GM12872 (cell line): Measurements from ENCODE around the gene G3BP1.
A peak's percentile ranks its signal among the peaks of the same experiment; 100 is the strongest.

Experiments used
- CTCF ChIP-seq: IDR thresholded peaks from 3 replicates; pipeline ENCODE4 v1.5.1; 2011; ENCODE audit warnings: low read depth, mild to moderate bottlenecking, low read length, moderate library complexity; ENCODE audit not compliant: insufficient read depth

The G3BP1 gene

GRCh38 chr5:151819830-151820229 lies 48.1 kb downstream of the G3BP1 start:
- no peak for TF ChIP-seq CTCF

- TF ChIP-seq CTCF = no peak
These were observed 48.5 kb downstream of the G3BP1 start for GRCh38 chr5:151820271-151820670.

- no peak for TF ChIP-seq CTCF
These were observed 49.1 kb downstream of the G3BP1 start for GRCh38 chr5:151820903-151821302.

GRCh38 chr5:151822141-151822540 lies 50.4 kb downstream of the G3BP1 start:
- no peak for TF ChIP-seq CTCF

GRCh38 chr5:151825445-151825844 lies 53.7 kb downstream of the G3BP1 start:
- TF ChIP-seq CTCF = peak; percentile 87

GRCh38 chr5:151829370-151829769 lies 57.6 kb downstream of the G3BP1 start:
- no peak for TF ChIP-seq CTCF

- no peak for TF ChIP-seq CTCF
These were observed 75.0 kb downstream of the G3BP1 start for GRCh38 chr5:151846765-151847164.

- no peak for TF ChIP-seq CTCF
These were observed 76.1 kb downstream of the G3BP1 start for GRCh38 chr5:151847871-151848270.
